NOMO-1 treated with DMSO at 0.1 percent for 48 hours (cell line): ENCODE measurements around the gene MEPCE.

ENCODE experiments used
- DNase-seq: peaks from one replicate; lab custom pipeline; 2025; ENCODE audit not compliant: unreplicated experiment; lab: John Stamatoyannopoulos, UW

Gene MEPCE

DNA sequence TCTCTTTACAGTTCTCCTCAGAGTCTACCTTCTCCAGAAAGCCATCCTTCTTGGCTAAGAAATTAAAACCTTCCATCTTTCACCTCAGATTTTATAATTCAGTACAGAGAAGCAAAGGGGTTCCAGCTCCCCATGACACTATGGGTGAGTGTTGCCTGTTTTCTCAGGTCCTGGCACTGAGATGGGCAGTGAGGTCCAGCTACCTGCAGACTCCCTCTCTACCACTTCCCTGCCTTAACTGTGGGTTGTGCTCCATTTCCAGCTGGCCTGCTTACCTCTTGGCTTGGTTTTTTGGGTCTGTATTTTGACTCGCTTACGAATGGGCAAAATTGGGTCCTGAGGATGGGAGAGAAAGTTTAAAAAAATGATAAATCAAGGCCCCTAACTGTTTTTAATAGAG lies 27.4 kb upstream of the MEPCE start:
- no peak for DNase-seq

DNA sequence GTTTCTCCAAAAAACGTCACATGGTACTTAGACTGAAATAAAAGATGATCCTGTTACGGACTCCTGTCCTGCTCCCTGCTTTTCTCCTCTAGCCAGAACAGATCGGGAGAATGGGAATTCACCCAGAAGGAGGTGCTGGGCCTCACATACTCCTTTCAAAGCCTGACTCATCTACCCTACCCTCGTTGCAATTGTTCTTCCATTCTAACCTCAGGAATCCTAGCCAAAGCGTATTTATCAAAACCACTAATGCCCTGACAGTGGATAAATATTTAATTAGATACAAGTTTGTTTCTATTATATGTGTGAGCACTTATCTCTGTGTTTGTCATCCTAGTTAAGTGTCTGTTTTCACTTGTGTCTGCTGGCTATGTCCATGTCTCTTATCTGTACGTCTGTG lies 22.9 kb upstream of the MEPCE start:
- no peak for DNase-seq

DNA sequence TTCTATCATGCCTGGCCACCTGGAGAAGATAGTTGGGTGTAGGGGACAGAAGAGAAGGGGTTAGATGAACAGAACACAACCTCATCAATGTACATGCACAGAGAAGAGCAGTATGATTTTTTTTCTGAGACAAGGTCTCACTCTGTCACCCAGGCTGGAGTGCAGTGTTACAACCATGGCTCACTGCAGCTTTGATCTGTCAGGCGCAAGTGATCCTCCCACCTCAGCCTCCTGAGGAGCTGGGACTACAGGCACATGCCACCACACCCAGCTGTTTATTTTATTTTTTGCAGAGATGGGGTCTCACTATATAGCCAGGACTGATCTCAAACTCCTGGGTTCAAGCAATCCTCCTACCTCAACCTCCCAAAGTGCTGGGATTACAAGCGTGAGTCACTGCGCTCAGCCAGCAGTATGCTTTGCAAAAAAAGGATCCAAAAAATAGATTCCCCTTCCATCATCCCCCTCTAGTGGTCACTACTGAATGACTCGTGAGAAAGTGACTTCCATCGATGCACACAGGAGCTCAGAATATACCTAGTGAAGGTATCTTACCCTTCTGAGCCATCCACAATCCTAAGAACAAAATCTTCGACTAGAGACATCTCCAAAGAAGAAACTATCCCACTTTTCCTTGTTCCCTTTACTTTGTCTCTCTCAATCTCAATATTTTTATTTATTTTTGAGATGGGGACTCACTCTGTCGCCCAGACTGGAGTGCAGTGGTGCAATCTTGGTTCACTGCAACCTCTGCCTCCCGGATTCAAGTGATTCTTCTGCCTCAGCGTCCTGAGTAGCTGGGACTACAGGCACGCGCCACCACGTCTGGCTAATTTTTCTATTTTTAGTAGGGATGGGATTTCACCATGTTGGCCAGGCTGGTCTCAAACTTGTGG lies 22.1 kb upstream of the MEPCE start:
- DNase-seq: peak; percentile 74

DNA sequence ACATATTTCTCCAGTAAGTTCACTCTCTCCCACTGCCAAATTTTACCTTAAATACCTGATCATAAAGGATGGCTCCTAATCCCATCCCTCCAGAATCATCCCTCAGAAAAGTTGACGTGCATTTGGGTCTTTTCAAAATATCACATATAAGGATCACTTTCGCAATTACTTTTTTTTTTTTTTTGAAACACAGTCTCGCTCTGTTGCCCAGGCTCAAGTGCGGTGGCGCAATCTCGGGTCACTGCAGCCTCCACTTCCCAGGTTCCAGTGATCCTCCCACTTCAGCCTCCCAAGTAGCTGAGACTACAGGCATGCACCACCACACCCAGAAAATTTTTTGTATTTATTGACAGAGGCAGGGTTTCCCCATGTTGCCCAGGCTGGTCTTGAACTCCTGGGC lies 18.5 kb upstream of the MEPCE start:
- DNase-seq: no peak

DNA sequence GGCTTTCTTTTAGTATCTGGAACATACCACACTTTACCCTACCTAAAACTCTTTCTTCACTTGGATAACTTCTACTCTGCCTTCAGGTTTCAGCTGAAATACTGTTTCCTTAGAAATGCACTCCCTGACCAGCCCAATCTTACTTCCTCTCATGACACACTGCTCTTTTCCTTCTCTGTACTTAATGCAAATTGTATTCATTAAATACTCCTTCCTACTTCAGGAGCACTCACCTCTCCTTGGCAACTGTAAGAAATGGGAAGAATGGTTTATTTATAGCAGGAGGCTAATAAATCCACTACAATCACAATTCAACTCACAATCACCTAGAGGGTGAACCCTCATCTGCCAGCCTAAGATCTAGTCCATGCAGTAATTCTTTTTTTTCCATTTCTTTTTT lies 16.3 kb upstream of the MEPCE start:
- DNase-seq: peak; percentile 50

DNA sequence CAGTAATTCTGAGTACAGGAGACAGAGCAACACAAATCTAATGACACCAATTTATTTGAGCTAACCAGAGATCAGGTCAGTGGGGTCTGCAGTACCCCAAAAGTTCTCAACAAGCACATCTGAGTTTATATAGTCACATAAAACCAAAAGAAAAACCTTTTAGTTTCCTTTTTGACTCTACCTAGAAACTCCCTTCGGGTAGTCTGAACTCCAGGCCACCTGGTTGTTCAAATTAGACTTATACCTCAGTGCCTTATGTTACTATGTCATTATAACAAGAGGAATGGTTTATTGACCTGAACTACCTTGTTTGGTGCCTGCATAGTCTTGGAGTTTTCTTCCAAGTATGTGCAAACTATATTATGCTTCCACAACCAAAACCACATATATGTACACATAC lies 15.7 kb upstream of the MEPCE start:
- no peak for DNase-seq

DNA sequence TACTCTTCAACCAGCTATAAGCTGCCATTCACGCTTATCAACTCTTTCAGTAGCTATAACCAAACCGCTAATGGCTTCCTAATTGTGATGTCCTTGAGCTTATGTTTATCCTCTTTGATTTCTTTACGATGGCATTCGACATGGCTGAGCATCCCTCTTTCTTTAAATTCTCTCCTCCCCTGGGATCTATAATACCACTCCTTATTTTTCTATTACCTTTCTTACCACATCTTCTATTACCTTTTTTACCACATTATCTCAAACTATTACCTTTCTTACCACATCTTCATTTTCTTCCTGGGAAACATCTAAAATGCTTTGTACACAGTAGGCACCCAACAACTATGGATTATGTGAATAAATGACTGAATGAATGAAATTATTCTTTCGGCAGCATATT lies 14.2 kb upstream of the MEPCE start:
- DNase-seq: no peak

DNA sequence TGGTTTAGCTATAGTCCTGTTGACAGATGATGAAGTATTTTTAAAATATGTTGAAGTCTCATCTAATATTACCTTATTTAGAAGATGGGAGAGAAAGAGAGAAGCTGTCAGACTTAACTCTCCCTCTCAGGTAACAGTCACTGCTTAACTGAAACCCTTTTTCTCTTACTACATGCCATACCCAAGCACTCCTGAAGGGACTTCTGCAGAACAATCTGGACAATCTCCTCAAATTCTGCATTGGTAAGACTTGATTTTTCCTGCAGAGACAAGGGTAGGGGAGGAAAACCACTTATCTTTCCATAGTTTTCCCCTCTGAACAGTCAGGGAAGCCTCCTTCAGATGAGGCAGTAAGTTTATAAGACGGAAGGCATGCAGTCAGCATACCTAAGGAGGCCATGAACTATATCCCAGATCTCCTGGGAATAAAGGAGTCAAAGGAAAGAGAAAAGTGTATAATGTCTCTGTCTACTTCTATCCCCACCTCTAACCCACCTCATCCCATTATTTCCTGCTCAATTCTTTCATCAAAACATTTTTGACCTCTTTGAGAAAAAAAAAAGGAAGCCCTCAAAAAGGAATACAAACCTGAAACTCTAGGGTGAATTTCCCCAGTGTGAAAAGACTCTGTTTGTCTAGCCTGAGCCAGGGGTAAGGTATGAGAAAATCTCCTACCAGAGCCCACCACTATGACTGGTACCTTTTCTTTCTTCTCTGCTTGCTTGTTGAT lies 10.5 kb upstream of the MEPCE start:
- DNase-seq: no peak

DNA sequence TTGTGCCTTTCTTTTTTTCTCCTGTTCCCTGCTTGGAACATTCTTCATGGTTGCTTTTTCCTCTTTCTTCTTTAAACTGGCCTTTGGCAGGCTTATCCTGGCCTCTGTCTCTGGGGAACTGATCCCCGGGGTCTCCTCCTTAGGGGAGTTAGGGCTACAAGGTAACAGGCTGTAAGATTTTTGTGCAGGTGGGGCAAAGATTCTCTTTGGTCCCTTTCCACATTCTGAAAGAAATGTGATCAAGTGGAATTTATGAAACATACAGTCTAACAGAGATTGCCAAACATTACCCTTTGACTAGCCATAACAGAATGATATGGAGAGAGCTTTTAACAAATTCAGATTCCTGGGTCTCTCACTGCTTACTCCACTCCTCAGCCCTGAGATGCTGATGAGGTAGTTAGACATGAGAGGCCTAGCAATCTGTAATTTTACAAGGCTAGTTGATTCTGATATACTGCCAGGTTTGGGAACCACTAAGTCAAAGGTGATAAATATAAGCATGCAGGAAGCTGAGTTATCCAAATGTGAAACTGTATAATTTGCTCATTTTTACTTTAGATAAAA lies 9.9 kb upstream of the MEPCE start:
- DNase-seq: no peak

DNA sequence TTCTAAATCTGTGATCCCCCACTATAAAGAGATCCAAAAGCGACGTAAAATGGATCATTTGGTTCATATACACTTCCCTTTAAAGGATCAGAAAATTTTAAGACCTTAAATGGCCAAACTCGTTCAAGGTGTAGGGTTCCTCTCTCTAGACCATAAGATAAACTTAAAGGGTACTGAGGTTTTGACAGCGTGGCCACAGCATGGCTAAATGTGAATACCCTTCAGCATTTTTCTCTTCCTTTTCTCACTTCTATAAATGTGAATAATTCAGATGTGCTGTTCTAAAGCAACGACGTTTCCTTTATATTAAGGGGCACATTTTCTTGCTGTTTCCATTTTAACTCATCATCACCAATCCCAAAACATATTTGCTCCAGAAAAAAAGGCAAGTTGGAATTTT lies 6.3 kb upstream of the MEPCE start:
- DNase-seq: no peak

DNA sequence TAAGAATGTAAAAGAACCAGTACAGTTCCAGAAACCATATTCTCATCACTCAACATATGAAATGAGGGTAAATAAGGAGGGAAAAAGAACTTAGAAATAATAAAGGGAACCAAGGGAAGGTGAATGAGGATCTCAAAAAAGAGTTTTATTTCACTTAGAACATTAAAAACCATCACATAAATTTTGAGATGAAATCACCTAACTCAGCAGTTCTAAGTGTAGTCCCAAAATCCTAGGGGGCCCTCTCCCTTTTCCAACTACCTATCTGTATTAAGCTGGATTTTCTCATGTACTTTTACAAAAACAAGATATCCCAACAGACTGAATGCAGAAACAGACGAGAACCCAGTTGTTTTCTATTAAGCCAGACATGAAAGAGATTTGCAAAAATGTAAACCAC lies 4.3 kb upstream of the MEPCE start:
- DNase-seq: no peak

DNA sequence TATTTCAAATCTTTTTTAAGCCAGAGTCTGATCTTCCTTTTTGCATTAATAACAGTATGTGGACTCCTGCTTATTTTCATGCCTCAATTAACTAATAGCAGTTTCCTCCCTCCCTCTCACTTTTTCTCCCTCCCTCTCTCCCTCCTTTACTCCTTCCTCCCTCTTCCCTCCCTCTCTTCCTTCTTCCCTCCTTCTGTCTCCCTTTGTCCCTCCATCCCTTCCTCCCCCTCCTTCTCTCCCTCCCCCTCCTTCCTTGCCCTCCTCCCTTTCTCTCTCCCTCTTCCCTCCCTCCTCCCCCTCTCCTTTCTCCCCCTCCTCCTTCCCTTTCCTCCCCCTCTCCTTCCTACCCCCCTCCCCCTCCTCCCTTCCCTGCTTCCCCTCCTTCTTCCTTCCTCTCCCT lies 3.1 kb upstream of the MEPCE start:
- no peak for DNase-seq

DNA sequence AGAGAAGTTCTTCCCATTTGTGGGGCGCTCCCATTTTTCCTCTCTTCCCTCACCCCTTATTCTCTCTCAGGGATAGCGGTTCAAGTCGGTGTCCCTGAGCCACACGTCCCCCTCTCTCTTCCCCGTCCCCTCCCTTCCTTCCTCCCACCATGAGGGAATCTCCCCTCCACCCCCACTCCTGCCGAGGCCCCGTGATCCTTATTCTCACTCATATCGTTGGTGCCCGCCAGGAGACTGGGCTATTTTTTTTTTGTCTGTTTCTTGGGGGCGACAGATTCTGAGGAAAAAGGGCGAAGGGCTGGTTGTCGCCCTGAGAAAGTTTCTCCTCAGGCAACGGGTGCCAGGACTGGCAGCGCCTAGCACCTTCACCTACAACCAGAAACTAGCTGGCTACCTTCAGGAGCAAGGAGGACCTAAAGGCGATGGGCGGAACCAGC lies 1.9 kb upstream of the MEPCE start:
- no peak for DNase-seq

DNA sequence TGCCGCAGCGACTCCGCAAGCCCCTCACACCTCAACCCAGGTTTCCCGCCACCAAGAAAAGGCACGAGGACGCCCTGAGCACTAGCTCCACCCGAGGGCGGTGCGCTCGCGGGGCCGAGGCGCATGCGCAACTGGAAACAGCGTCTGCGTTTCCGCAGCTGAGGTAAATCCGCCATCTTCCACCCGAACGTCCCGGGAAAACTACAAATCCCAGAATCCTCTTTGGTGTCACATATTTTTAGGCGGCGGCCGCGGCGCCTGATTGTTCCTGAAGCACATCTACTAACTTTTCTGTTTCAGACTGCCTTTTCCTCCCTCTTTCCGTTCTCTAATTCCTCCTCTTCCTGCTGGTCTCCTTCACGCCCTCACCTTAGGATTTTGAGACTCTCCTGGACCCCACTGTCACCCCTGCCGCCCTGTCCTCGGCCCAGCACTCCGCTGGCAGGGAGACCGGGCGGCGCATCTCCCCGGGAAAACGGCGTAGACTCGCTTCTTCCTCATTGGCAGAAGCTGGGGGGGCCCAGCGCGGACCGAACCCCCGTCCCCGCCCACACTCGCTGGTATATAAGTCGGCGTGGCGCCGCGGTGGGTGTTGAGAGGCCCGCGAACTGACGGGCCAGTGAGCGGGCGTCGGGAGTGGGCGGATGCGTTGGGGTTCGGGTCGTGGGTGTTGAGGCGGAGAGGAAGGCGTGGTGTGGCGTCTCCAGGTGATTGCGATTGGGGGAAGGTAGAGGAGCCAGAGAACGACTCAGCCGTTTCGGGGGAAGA lies 1.2 kb upstream of the MEPCE start, which contains the start of gene ZCWPW1:
Gene ZCWPW1 (minus strand): TSS at position 505 of the 768 bp plus-strand sequence. CDS start 8,054 bp downstream, outside the sequence.
- DNase-seq: peak; percentile 99

DNA sequence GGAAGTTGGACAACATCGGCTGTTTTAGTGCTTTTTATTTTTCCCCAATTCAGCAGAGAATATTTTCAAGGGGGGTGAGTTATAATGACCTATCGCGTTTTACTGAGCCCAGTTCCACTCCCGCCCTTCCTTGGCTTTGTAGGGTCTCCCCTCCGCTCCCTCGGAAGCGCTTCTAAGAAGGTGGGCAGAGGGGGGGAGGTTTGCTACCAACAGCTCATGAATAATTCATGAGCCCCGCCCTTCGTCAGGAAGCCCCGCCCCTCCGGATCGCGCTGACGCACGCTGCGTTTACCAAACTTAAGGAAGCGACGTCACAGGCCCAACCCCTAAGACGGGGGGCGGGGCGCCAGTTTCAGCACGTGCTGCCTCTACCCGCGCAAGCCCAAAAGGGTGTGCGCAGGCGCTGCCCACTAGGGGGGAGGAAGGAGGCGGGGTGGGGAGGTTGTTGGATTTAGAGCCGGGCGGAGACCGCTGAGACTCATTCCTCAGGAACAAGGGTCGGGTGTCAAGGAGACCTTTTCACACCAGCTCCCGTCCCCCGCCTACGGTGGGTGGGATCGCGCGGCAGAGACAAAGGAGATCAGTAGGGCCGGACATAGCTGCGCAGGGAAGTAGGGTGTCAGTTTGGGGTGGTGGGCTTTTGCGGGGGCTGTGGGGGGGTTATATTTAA lies 529 bp upstream of the MEPCE start:
- DNase-seq: peak; percentile 100

DNA sequence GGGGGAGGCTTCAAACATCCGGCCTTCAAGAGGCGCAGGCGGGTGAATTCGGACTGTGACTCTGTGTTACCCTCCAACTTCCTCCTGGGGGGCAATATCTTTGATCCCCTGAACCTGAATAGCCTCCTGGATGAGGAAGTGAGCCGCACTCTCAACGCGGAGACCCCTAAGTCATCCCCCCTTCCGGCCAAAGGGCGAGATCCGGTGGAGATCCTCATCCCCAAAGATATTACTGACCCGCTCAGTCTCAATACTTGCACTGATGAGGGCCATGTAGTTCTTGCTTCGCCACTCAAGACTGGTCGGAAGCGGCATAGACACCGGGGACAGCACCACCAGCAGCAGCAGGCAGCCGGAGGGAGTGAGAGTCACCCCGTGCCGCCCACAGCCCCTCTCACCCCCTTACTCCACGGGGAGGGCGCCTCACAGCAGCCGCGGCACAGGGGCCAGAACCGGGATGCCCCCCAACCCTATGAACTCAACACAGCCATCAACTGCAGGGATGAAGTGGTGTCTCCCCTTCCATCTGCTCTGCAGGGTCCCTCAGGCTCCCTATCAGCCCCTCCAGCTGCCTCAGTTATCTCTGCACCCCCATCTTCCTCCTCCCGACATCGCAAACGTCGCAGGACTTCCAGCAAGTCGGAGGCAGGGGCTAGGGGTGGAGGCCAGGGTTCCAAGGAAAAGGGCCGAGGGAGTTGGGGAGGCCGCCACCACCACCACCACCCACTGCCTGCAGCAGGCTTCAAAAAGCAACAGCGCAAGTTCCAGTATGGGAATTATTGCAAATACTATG lies 1.1 kb downstream of the MEPCE start:
- DNase-seq: no peak

DNA sequence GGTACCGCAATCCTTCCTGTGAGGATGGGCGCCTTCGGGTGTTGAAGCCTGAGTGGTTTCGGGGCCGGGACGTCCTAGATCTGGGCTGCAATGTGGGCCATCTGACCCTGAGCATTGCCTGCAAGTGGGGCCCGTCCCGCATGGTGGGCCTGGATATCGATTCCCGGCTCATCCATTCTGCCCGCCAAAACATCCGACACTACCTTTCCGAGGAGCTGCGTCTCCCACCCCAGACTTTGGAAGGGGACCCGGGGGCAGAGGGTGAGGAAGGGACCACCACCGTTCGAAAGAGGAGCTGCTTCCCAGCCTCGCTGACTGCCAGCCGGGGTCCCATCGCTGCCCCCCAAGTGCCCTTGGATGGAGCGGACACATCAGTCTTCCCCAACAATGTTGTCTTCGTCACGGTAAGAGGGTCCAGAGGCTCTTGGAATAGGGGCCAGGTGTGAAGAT lies 1.7 kb downstream of the MEPCE start:
- DNase-seq: no peak

DNA sequence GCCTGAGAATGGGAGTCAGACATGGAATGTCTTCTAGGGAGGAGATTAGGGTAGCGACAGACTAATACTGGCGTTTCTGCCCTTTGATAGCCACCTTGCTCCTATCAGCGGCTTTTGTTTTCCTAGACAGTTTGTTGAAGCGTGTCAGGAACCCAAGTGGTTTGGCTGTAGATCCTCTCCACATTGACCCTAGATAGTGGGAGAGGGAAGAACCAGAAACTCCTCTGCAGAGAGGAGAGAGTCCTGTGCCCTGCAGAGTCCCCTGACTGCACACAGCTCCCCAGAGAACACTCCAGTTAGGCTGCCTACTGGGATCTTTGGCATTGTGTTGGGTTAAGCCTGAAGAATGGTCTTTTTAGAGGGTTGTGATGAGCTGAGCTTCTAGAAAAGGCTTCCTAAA lies 2.4 kb downstream of the MEPCE start:
- DNase-seq: no peak

DNA sequence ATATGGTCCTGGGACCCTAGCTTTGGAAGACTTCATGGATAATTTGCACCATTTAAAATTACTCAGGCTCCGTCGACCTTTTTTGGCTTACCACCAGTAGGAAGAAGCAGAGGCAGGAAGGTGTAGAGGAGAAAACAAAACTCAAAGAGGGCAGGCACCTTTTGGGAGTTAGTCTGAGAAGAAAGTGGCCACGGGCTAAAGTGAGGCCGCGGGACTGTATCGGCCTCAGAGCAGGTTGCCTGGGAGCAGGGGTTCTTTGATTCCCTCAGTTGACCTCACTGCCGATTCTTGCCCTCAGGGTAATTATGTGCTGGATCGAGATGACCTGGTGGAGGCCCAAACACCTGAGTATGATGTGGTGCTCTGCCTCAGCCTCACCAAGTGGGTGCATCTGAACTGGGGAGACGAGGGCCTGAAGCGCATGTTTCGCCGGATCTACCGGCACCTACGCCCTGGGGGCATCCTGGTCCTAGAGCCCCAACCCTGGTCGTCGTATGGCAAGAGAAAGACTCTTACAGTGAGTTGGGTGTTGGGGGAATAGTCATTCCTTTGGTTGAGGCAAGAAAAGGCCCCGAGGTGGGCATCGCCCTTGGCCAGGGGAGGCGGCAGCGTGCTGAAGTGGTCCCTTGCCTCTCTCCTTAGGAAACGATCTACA lies 3.1 kb downstream of the MEPCE start:
- no peak for DNase-seq
